OCI-LY1 (cell line): ENCODE measurements around the gene HOXC4.
"Not testable (repeated sequence)": the region's sequence is repeated elsewhere in the genome, so short reads cannot be mapped to it uniquely, and the experiment has no call there.

Experiments used
- EZH2 ChIP-seq: fragments of 200-600 bp; sonication (generic), shearing (Covaris generic); IDR thresholded peaks from 2 replicates; pipeline ENCODE4 v1.8.0; 2017; ENCODE audit warnings: borderline replicate concordance, mixed run types, mild to moderate bottlenecking, antibody characterized with exemption, low read length, moderate library complexity, mixed read lengths
- TF ChIP-seq, protein P1 (sequence below): fragments of 200-600 bp; sonication (generic), shearing (Covaris generic); IDR thresholded peaks from 2 replicates; pipeline ENCODE4 v1.5.1; 2017; ENCODE audit warnings: mild to moderate bottlenecking, antibody characterized with exemption, low read length, moderate library complexity, mixed read lengths

- TF ChIP-seq, protein P1, sequence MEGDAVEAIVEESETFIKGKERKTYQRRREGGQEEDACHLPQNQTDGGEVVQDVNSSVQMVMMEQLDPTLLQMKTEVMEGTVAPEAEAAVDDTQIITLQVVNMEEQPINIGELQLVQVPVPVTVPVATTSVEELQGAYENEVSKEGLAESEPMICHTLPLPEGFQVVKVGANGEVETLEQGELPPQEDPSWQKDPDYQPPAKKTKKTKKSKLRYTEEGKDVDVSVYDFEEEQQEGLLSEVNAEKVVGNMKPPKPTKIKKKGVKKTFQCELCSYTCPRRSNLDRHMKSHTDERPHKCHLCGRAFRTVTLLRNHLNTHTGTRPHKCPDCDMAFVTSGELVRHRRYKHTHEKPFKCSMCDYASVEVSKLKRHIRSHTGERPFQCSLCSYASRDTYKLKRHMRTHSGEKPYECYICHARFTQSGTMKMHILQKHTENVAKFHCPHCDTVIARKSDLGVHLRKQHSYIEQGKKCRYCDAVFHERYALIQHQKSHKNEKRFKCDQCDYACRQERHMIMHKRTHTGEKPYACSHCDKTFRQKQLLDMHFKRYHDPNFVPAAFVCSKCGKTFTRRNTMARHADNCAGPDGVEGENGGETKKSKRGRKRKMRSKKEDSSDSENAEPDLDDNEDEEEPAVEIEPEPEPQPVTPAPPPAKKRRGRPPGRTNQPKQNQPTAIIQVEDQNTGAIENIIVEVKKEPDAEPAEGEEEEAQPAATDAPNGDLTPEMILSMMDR = not testable (repeated sequence)
- not testable (repeated sequence) for TF ChIP-seq EZH2
These were observed 25.5 kb downstream of the HOXC4 start for GRCh38 chr12:54079115-54079514.
